DMS114 treated with DMSO at 0.1 percent for 48 hours (cell line): ENCODE data around the gene GNPTG.
"Not testable (repeated sequence)": the region's sequence is repeated elsewhere in the genome, so short reads cannot be mapped to it uniquely, and the experiment has no call there.

ENCODE experiments used
- DNase-seq: peaks from one replicate; lab custom pipeline; 2025; ENCODE audit not compliant: unreplicated experiment; lab: John Stamatoyannopoulos, UW

GNPTG gene

DNA sequence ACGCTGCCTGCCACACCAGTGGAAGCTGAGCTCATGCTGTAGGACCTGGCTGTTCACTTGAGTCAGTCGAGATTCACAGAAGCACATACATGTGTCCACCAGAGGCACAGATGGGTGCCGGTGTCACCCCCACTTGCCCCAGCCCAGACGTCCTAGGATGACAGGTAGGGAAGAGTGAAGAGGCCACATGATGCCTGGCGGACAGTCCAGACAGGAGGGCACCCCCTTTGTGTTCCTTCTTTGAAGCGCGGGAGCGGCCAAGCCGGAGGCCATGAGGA, 33.5 kb upstream of the GNPTG start:
- DNase-seq = no peak

- no peak for DNase-seq
Measured at GRCh38 chr16:1319041-1319440, 32.7 kb upstream of the GNPTG start.

- DNase-seq = no peak
Measured at GRCh38 chr16:1320097-1320496, 31.6 kb upstream of the GNPTG start.

DNA sequence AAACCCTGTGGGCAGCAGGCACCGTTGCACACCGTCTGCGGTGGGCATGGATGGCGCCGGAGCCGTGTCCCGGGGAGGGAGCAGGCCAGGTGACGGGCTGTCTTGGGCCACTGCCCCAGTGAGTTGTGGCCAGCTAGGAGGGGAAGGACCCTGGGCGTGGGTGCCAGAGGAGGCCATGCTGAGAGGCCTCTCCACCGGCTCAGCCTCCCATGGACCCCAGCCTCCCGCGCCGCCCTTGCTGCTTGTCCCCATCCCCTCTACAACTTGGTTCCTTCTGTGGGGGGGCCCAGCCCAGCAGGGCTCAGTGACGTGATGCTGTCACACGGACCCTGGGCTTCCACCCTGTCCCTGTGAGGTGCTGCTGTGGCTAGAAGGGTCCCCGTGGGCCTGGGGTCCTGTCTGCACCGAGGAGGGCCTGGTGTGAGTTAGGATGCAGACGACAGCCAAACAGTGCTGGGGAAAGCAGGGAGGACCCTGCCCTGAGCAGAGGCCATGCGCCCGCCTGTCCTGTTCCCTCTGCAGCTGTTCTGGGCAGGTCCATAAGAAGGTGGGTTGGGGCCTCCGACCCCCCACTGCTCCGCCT, 31.0 kb upstream of the GNPTG start:
- DNase-seq = no peak

DNA sequence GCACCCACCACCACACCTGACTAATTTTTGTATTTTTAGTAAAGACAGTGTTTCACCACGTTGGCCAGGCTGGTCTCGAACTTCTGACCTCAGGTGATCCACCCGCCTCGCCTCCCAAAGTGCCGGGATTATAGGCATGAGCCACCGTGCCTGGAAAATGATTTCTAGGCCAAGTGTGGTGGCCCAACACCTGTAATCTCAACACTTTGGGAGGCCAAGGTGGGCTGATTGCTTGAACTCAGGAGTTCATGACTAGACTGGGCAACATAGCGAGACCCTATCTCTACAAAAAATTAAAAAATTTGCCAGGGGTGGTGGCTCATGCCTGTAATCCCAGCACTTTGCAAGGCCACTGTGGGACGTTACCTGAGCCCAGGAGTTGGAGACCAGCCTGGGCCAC, 29.3 kb upstream of the GNPTG start:
- no peak for DNase-seq

GRCh38 chr16:1323296-1324239, 28.2 kb upstream of the GNPTG start:
- DNase-seq = no peak

GRCh38 chr16:1324286-1324826, 27.4 kb upstream of the GNPTG start:
- DNase-seq = no peak

DNA sequence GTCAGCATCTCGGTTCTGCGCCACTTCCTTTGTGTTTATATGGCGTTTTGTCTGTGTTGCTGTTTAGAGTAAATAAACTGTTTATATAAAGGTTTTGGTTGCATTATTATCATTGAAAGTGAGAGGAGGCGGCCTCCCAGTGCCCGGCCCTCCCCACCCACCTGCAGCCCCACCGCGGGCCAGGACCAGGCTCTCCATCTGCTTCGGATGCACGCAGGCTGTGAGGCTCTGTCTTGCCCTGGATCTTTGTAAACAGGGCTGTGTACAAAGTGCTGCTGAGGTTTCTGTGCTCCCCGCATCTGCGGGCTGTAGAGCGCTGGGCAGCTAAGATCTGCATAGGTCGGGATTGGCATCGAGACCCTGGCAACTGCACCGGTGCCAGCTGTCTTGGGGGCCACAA, 26.5 kb upstream of the GNPTG start:
- no peak for DNase-seq

DNA sequence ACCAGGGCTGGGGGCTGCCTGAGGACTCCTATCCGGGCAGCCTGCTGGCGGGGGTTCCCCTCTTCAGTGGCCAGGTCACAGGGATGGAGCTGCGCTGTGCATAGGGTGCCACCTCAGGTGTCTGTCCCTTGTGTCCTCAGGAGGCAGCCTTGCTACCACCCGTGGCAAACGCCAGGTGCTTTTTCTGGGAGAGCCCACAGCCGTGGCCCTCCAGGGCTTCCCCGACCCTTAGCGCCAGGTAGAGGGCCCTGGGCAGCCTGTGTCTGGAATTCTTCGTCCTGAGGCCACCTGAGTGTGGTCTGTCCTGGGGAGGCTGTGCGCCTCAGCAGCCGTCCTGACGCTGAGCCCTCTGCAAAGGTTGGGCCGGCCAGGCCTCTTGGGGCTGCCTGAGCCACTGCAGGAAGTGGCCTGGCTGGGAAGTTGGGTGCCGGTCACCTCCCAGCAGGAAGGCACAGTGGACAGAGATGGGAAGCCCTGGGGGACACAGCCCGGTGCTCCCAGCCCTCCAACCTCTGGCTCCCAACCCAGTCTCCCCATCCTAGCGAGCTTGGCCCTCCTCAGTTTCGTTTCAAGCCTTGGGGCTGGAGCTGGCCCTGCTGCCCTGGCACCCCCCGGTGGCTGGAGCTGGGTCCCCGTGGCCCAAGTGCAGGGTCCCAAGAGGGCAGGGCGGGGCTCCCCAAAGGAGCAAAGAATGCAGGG, 25.9 kb upstream of the GNPTG start:
- DNase-seq = no peak

DNA sequence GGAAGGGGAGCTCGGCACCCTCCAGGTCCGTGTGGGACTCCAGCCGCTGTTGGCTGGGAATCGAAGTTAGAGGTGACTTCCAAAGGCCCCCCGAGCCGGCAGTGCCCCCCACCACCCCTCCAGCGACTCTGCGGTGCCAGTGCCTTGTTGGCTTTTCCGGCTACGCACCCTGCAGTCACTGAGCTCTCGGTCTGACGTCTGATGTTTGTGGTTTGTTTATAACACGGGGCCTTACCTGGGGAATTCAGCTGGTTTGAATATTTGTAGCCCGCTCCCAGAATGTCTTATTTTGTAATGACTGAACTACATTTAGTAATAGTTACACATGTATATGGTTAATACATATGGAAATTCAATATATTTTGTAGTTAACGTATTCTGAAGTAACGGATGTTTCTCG, 25.3 kb upstream of the GNPTG start:
- DNase-seq = no peak

DNA sequence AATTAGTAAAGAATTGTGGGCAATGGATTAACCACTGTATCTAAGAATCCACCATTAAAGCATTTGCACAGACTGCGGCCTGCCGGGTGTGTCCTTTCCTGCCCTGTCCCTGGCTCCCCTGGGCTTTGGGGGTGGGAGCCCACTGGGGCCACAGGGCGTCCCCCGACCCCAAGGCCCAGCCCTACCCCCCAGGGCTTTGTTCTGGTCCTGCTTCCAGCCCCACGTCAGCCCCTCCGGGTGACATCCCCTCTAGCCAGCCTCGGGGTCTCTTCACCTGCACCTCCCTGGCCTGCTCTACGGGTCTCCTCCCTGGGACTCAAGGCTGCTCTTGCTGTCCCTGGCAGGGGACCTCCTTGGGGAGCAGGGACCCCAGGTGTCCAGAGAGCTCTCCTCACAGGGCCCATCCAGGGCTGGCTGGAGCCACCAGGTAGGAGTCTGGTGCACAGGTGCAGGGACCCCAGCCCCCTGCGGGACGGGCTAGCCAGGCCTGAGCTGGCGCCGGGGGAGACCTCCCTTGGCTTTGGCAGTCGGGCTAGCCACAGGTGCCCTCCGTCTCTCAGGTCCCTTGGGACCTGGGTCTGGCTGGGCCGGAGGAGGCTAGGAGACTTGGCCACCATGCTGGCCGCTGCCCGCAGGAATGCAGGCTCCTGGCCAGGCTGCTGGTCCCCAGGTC, 24.6 kb upstream of the GNPTG start:
- no peak for DNase-seq

- DNase-seq = no peak
Measured at GRCh38 chr16:1327619-1327947, 24.1 kb upstream of the GNPTG start.

- not testable (repeated sequence) for DNase-seq
Measured at GRCh38 chr16:1328136-1328535, 23.6 kb upstream of the GNPTG start.

GRCh38 chr16:1328961-1329360, 22.8 kb upstream of the GNPTG start:
- not testable (repeated sequence) for DNase-seq

GRCh38 chr16:1330260-1330914, 21.3 kb upstream of the GNPTG start:
- no peak for DNase-seq

DNA sequence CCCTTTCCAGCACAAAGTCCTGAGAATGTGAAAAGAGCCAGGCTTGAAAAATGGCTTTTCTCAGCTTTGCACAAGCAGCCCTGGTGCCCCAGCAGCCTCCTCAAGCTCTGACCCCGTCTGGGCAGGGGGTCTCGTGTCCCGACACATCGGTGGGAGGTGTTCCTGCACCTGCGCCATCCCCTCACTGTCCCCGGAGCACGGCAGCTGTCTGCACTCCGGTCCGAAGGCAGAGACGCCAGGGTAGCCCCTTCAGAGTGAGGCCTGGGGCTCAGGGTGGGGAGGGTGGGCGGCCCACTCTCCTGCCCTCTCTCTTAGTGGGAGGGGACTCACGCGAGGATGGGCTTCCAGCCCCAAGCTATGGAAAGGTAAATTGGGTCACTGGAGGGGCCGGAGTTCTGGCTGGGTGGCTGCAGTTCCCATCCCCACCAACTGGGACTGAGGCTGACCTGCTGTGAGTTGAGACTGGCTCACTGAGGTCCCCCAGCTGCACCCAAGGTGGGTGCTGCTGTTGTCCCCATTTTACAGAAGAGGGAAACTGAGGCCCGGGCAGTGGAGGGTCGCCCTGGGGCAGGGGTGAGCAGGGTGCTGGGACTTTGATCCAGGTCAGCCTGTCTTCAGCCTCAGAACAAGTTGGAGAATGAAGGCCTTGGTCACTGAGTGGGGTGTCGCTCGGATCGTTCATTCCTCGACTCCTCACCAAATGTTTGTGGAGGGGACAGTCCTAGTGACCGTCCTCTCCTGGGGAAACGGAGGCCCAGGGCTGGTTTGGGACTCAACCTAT, 20.6 kb upstream of the GNPTG start:
- no peak for DNase-seq

GRCh38 chr16:1331712-1332617, 19.8 kb upstream of the GNPTG start:
- no peak for DNase-seq

DNA sequence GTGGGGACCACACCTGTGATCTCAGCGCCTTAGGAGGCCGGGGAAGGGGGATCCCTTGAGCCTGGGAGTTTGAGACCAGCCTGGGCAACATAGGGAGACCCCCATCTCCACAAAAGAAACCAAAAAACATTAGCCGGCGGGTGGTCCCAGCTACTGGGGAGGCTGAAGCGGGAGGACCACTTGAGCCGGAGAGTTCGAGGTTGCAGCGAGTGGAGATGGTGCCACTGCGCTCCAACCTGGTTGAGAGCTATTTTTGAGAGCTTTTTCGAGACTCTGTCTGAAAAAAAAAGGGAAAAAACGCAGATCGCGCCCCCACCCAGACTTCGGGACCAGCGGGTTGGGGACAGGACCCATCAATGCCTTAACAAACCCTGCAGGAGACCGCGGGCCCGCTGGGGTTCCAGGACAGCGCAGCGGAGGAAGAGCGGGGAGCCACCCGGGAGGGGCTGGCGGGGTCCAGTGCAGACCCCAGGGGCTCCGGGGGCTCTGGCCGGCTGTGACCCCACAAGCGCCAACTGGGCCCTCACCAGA, 19.0 kb upstream of the GNPTG start:
- no peak for DNase-seq
